Natural killer cell (primary cell): ENCODE data around the gene ABCC8. TPM values are rescaled to one million over a fixed set of nuclear protein-coding genes. Genes with fewer than 3 reads are reported as not detected.

Experiments
- total RNA-seq, 4 donors: library from RNA; stranded (reverse); fragments of 120-200 nt in 1 of 4; gene quantifications; one replicate each; pipeline versions ENCODE4 v1.2.3 to v1.2.4, GENCODE V29; 2013 to 2022

The ABCC8 gene
- total RNA-seq, 3 donors from 2014 or later (not counting 1 experiment from before 2014, with no cell fraction given): not detected

Other genes starting within 250 kb of the ABCC8 start
- gene NUCB2, start 200.1 kb downstream of the ABCC8 start, total RNA-seq: 100 to 1,000 TPM in 1 of 3 donors, 10 to 100 TPM in 2; 70.7 to 101 (median 81.4) TPM
- 10 to 100 TPM in 1 of 3 donors, 1 to 10 TPM in 2; 6.3 to 10.1 (median 9.7) TPM for gene NCR3LG1, start 125.0 kb downstream of the ABCC8 start, total RNA-seq
- gene KCNJ11, start 88.2 kb downstream of the ABCC8 start, total RNA-seq: under 1 TPM in 1 of 3 donors, not detected in 2; 1.00 TPM
- gene USH1C, start 67.6 kb upstream of the ABCC8 start, total RNA-seq: not detected
- not detected for gene OTOG, start 70.4 kb upstream of the ABCC8 start, total RNA-seq
- gene MYOD1, start 242.7 kb upstream of the ABCC8 start, total RNA-seq: not detected